Fibroblast of lung (primary cell): Measurements from ENCODE around the gene DDX23.

Source experiments
- EZH2 ChIP-seq: IDR thresholded peaks from 2 replicates; pipeline ENCODE4 v1.5.1; 2012; ENCODE audit warnings: low read length, control low read depth, mild to moderate bottlenecking; ENCODE audit errors: missing control alignments
- TF ChIP-seq, protein P1 (sequence below), 2 donors: IDR thresholded peaks in 1 of 2; conservative IDR thresholded peaks in 1 of 2; 1 replicate in 1 of 2; 2 replicates in 1 of 2; pipeline ENCODE4 v1.5.1; 2011 to 2012; ENCODE audit warnings: low read length in 2 of 2, control low read depth in 1 of 2, inconsistent platforms in 1 of 2, low read depth in 1 of 2, mild to moderate bottlenecking in 1 of 2

DNA sequence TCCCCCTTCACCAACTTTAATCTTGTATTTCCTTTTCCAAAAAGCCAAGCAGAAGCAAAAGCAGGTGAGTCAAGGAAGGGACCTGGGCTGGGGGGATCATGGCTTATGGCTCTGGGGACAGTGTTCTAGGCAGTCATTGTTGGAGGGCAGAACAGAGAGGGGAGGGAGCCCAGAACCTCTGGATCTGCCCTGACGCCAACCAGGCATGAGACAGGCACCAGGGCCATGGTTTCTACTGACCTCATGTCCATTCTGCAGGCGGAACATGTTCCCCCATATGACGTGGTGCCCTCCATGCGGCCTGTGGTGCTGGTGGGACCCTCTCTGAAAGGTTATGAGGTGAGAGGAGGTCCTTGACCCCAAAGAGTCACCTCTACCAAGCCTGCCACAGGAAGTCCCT, 27.1 kb downstream of the DDX23 start:
- TF ChIP-seq, protein P1, sequence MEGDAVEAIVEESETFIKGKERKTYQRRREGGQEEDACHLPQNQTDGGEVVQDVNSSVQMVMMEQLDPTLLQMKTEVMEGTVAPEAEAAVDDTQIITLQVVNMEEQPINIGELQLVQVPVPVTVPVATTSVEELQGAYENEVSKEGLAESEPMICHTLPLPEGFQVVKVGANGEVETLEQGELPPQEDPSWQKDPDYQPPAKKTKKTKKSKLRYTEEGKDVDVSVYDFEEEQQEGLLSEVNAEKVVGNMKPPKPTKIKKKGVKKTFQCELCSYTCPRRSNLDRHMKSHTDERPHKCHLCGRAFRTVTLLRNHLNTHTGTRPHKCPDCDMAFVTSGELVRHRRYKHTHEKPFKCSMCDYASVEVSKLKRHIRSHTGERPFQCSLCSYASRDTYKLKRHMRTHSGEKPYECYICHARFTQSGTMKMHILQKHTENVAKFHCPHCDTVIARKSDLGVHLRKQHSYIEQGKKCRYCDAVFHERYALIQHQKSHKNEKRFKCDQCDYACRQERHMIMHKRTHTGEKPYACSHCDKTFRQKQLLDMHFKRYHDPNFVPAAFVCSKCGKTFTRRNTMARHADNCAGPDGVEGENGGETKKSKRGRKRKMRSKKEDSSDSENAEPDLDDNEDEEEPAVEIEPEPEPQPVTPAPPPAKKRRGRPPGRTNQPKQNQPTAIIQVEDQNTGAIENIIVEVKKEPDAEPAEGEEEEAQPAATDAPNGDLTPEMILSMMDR (conservative IDR thresholded peaks at IDR 0.05 in 1 of 2, IDR thresholded peaks at IDR 0.05 in 1 of 2; ENCODE audit: low read depth in 1 of 2, low read length in 2 of 2), result no peak
- TF ChIP-seq EZH2, result no peak
